Tibial nerve (tissue), 4 donors: ENCODE data around the gene DHFR2. TPM values are rescaled to one million over a fixed set of nuclear protein-coding genes. Genes with fewer than 3 reads are reported as not detected.
A peak's percentile ranks its signal among the peaks of the same experiment; 100 is the strongest.

Experiments used
- DNase-seq, 2 donors: peaks; one replicate each; pipeline ENCODE4 v3.0.0-alpha.2; 2019; ENCODE audit warnings: low spot score in 2 of 2
- H3K27ac ChIP-seq, 4 donors: fragments of 200-600 bp; sonication (generic) in 3 of 4; one replicate each; pipeline ENCODE4 v1.5.1; 2017 to 2019; ENCODE audit warnings: mild to moderate bottlenecking in 1 of 4
- H3K27me3 ChIP-seq, 2 donors: fragments of 200-600 bp; sonication (generic) in 1 of 2; one replicate each; pipeline versions ENCODE4 v1.5.1 to v1.6.0; 2017 to 2019
- H3K36me3 ChIP-seq, 3 donors: fragments of 200-600 bp; sonication (generic); one replicate each; pipeline ENCODE4 v1.5.1; 2018 to 2019
- H3K4me1 ChIP-seq, 4 donors: fragments of 200-600 bp; sonication (generic) in 3 of 4; one replicate each; pipeline ENCODE4 v1.5.1; 2017 to 2019
- H3K4me3 ChIP-seq, 4 donors: fragments of 200-600 bp; sonication (generic) in 3 of 4; one replicate each; pipeline ENCODE4 v1.5.1; 2017 to 2019; ENCODE audit warnings: mild to moderate bottlenecking in 1 of 4, moderate library complexity in 1 of 4
- H3K9me3 ChIP-seq, 4 donors: fragments of 200-600 bp; sonication (generic) in 3 of 4; one replicate each; pipeline ENCODE4 v1.5.1; 2017 to 2019
- CTCF ChIP-seq, 5 experiments: fragments of 200-600 bp in 3 of 5; fragments of 450-650 bp in 2 of 5; sonication (generic) in 3 of 5; IDR thresholded peaks; one replicate each; pipeline ENCODE4 v1.5.1; 2016 to 2019; ENCODE audit warnings: antibody characterized with exemption in 5 of 5, mild to moderate bottlenecking in 3 of 5, moderate library complexity in 2 of 5
- EP300 ChIP-seq, 2 donors: sonication (generic); formaldehyde crosslinking; IDR thresholded peaks; one replicate each; pipeline ENCODE4 v1.6.1; 2017; ENCODE audit warnings: antibody characterized with exemption in 2 of 2, mild to moderate bottlenecking in 1 of 2
- POLR2A ChIP-seq, 2 donors: fragments of 450-650 bp; IDR thresholded peaks; one replicate each; pipeline ENCODE4 v1.6.1; 2017; ENCODE audit warnings: antibody characterized with exemption in 2 of 2, mild to moderate bottlenecking in 2 of 2, moderate library complexity in 2 of 2
- WGBS, 2 donors: methylation state at CpG; one replicate each; pipeline ENCODE4 v1.1.5; 2018; 5-methylcytosine and 5-hydroxymethylcytosine counted together
- total RNA-seq, 4 donors: library from RNA; depleted of rRNA; stranded (reverse); fragments of >200 nt; gene quantifications; one replicate each; pipeline ENCODE4 v1.1.0, GENCODE V29; 2016

Gene DHFR2
- total RNA-seq, 4 donors from 2014 or later, result 3.9 to 8.5 (median 4.9) TPM

DNA sequence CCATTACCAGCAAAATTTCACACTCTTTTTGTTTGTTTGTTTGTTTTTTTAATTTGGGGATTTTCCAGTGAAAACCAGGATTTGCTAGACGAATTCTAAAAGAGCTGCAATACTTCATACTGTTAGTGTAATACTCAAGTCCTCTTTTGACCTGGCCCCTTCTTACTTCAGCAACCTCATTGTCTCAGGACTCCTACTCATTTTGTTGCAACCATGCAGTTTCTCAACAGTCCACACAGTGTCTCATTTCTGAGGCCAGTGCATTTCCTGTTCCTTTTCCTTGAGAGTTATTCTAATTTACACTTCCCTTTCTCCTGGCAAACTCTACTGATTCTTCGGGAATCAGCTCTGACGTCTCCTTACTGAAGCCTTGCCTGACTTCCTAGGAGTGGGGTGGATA lies 35.7 kb upstream of the DHFR2 start:
- WGBS, 2 donors, result 44% methylated on average over 3 of the region's 3 CpGs
- H3K4me1 ChIP-seq, result no peaks in the 10 kb centered on the region
- no peak overlapping the region for H3K4me3 ChIP-seq
- no peak overlapping the region for H3K27ac ChIP-seq
- no peak for TF ChIP-seq POLR2A (IDR thresholded peaks at IDR 0.05)
- TF ChIP-seq EP300 (IDR thresholded peaks at IDR 0.05), result peak in 1 of 2 donors; percentile 32
- no peak for TF ChIP-seq CTCF (IDR thresholded peaks at IDR 0.05)
- no peaks in the 10 kb centered on the region for H3K27me3 ChIP-seq
- no peak for DNase-seq
- H3K9me3 ChIP-seq, result no peaks in the 10 kb centered on the region
- H3K36me3 ChIP-seq, result peaks cover 0 to 67% (median 0%) of the 10 kb centered on the region in 3 donors

DNA sequence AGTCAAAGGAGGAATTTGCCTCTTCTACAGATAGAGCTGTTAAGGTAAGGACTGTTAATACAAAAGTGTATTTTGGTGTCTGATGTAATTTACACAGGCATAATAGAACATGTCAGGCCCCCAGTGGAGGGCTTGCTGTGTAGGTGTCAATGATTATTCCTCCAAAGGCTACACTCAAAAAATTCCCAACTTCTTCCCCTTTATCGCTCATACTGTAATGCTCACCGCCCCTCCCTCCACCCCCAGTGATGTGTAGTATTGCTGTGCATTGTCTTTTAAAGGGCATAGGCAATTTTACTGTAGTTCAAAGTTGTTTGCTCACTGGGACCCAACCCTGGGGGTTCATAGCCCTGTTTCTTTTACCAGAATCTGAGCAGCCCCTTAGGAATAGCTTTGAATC lies 32.4 kb upstream of the DHFR2 start:
- H3K4me1 ChIP-seq, result no peaks in the 10 kb centered on the region
- no peak for DNase-seq
- TF ChIP-seq POLR2A (IDR thresholded peaks at IDR 0.05) (no peak), EP300 (IDR thresholded peaks at IDR 0.05) (no peak)
- no peak overlapping the region for H3K27ac ChIP-seq
- peaks cover 0 to 75% (median 0%) of the 10 kb centered on the region in 3 donors for H3K36me3 ChIP-seq
- no peaks in the 10 kb centered on the region for H3K9me3 ChIP-seq
- WGBS, 2 donors, result 96 to 100% methylated on average over 2 of the region's 2 CpGs
- H3K27me3 ChIP-seq, result no peaks in the 10 kb centered on the region
- no peak overlapping the region for H3K4me3 ChIP-seq

DNA sequence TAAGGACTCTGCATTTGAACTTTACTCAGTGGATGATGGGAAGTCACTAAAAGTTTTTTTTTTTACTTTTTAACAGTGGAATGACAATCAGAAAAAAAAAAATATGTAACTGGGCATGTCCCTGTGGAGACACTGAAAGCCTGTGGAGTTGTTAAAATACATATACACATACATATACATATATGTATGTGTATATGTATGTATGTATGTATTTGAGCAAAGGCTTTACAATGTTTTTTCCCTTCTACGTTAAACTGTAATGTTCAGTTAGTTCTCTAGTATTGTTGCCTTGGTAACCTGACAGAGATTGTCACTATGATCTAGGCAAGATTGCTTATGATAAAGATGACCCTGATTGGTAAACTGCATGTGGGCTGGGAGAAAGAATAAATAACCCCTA lies 30.4 kb upstream of the DHFR2 start:
- Histone ChIP-seq H3K4me3 (no peak overlapping the region), H3K9me3 (no peaks in the 10 kb centered on the region), H3K27ac (no peak overlapping the region), H3K36me3 (peaks cover 0 to 73% (median 0%) of the 10 kb centered on the region in 3 donors), H3K4me1 (no peaks in the 10 kb centered on the region), H3K27me3 (no peaks in the 10 kb centered on the region)
- whole genome bisulfite sequencing, 2 donors, result 79 to 97% methylated on average over 1 of the region's 1 CpG
- DNase-seq, result no peak
- TF ChIP-seq CTCF (IDR thresholded peaks at IDR 0.05) (no peak), EP300 (IDR thresholded peaks at IDR 0.05) (no peak), POLR2A (IDR thresholded peaks at IDR 0.05) (no peak)

- WGBS, 2 donors, result 92 to 100% methylated on average over 1 of the region's 1 CpG
- TF ChIP-seq POLR2A (IDR thresholded peaks at IDR 0.05), result no peak
- TF ChIP-seq CTCF (IDR thresholded peaks at IDR 0.05), result no peak
- TF ChIP-seq EP300 (IDR thresholded peaks at IDR 0.05), result no peak
- DNase-seq, result no peak
- Histone ChIP-seq H3K36me3 (peaks cover 0 to 67% (median 0%) of the 10 kb centered on the region in 3 donors), H3K9me3 (no peaks in the 10 kb centered on the region), H3K4me1 (no peaks in the 10 kb centered on the region), H3K27ac (no peak overlapping the region), H3K27me3 (no peaks in the 10 kb centered on the region), H3K4me3 (no peak overlapping the region)
These were observed 29.4 kb upstream of the DHFR2 start for GRCh38 chr3:94092086-94092485.

DNA sequence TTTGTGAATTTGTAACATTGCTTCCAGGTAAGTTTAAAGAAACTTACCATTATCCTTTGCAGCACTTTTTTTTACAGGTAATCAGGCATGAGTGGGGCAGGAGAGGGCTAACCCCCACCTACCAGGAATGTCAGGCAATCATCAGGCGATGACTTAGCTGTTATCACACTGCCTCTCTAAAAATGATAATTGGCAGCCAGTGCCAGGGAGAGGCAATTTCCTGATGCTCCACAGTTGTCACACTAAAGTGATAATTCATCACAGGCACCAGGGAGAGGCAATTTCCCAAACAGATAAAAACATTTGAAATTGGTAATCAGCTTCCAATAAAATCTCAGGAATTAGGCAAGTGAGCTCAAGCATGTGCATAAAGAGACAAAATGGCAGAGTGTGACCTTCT lies 26.4 kb upstream of the DHFR2 start:
- no peaks in the 10 kb centered on the region for H3K9me3 ChIP-seq
- no peak overlapping the region for H3K4me3 ChIP-seq
- peaks cover 0 to 59% (median 0%) of the 10 kb centered on the region in 3 donors for H3K36me3 ChIP-seq
- WGBS, 2 donors, result 86 to 92% methylated on average over 1 of the region's 1 CpG
- TF ChIP-seq CTCF (IDR thresholded peaks at IDR 0.05) (no peak), POLR2A (IDR thresholded peaks at IDR 0.05) (no peak), EP300 (IDR thresholded peaks at IDR 0.05) (no peak)
- no peak overlapping the region for H3K27ac ChIP-seq
- no peaks in the 10 kb centered on the region for H3K27me3 ChIP-seq
- no peaks in the 10 kb centered on the region for H3K4me1 ChIP-seq
- no peak for DNase-seq

- no peaks in the 10 kb centered on the region for H3K9me3 ChIP-seq
- H3K36me3 ChIP-seq, result peaks cover 0 to 24% (median 0%) of the 10 kb centered on the region in 3 donors
- peaks cover 0 to 10% (median 0%) of the 10 kb centered on the region in 4 donors for H3K4me1 ChIP-seq
- DNase-seq, result no peak
- WGBS, 2 donors, result 86 to 92% methylated on average over 4 of the region's 4 CpGs
- H3K27me3 ChIP-seq, result no peaks in the 10 kb centered on the region
- H3K27ac ChIP-seq, result no peak overlapping the region
- no peak overlapping the region for H3K4me3 ChIP-seq
- TF ChIP-seq CTCF (IDR thresholded peaks at IDR 0.05) (no peak), POLR2A (IDR thresholded peaks at IDR 0.05) (no peak), EP300 (IDR thresholded peaks at IDR 0.05) (no peak)
These were observed 20.5 kb upstream of the DHFR2 start for GRCh38 chr3:94083261-94083660.
